ENCODE measurements around the gene GJA3. TPM values are rescaled to one million over a fixed set of nuclear protein-coding genes. Genes with fewer than 3 reads are reported as not detected.

The GJA3 gene
- total RNA-seq, 2 experiments from 2014 or later = not detected

GRCh38 chr13:20130012-20130411 is 30.8 kb downstream of the GJA3 start:
- no peak overlapping the region for H3K27ac ChIP-seq (ENCODE audit: low read depth, low read length, poor library complexity, severe bottlenecking)
- ChIA-PET POLR2A (no interaction called here), CTCF (ENCODE audit: unreplicated experiment) (no interaction called here)
- no peaks in the 10 kb centered on the region for H3K79me2 ChIP-seq (ENCODE audit: insufficient read depth, low read depth, low read length)
- H3K9me2 ChIP-seq (ENCODE audit: insufficient read depth, low read length) = no peaks in the 10 kb centered on the region
- DNase-seq (ENCODE audit: low spot score) = no peak
- no TSS peak for BruUV-seq (replicated peaks)
- H3K4me3 ChIP-seq (ENCODE audit: low read depth, low read length, poor library complexity, severe bottlenecking) = no peak overlapping the region
- no peaks in the 10 kb centered on the region for H3K36me3 ChIP-seq (ENCODE audit: insufficient read depth, low read length)
- H4K20me1 ChIP-seq (ENCODE audit: insufficient read depth, low read length) = no peaks in the 10 kb centered on the region
- no peak overlapping the region for H3K4me2 ChIP-seq (ENCODE audit: low read length)
- no peaks in the 10 kb centered on the region for H3K9me3 ChIP-seq (ENCODE audit: low read length)
- H2AFZ ChIP-seq (ENCODE audit: low read length) = no peak overlapping the region
- H3K4me1 ChIP-seq (ENCODE audit: insufficient read depth, low read length, poor library complexity, severe bottlenecking) = no peaks in the 10 kb centered on the region
- TF ChIP-seq CTCF (conservative IDR thresholded peaks at IDR 0.05; ENCODE audit: low read length) = no peak
- TF ChIP-seq EZH2phosphoT487 (IDR thresholded peaks at IDR 0.05; ENCODE audit: borderline replicate concordance, low read depth, low read length) = no peak
- intact Hi-C loops (cut with micrococcal nuclease; ENCODE audit: unreplicated experiment) = no loop called here

GRCh38 chr13:20129076-20129475 is 31.8 kb downstream of the GJA3 start:
- no peaks in the 10 kb centered on the region for H3K36me3 ChIP-seq (ENCODE audit: insufficient read depth, low read length)
- no peaks in the 10 kb centered on the region for H3K9me3 ChIP-seq (ENCODE audit: low read length)
- no peaks in the 10 kb centered on the region for H4K20me1 ChIP-seq (ENCODE audit: insufficient read depth, low read length)
- no TSS peak for BruUV-seq (replicated peaks)
- no peaks in the 10 kb centered on the region for H3K79me2 ChIP-seq (ENCODE audit: insufficient read depth, low read depth, low read length)
- no peaks in the 10 kb centered on the region for H3K9me2 ChIP-seq (ENCODE audit: insufficient read depth, low read length)
- no peak overlapping the region for H3K4me2 ChIP-seq (ENCODE audit: low read length)
- H2AFZ ChIP-seq (ENCODE audit: low read length) = 0 out of 2 replicates have a peak overlapping the region, but pooled peaks have one; percentile 41
- no peak overlapping the region for H3K27ac ChIP-seq (ENCODE audit: low read depth, low read length, poor library complexity, severe bottlenecking)
- H3K4me3 ChIP-seq (ENCODE audit: low read depth, low read length, poor library complexity, severe bottlenecking) = no peak overlapping the region
- TF ChIP-seq EZH2phosphoT487 (IDR thresholded peaks at IDR 0.05; ENCODE audit: borderline replicate concordance, low read depth, low read length) = no peak
- TF ChIP-seq CTCF (conservative IDR thresholded peaks at IDR 0.05; ENCODE audit: low read length) = no peak
- no peak for DNase-seq (ENCODE audit: low spot score)
- ChIA-PET POLR2A (no interaction called here), CTCF (ENCODE audit: unreplicated experiment) (no interaction called here)
- intact Hi-C loops (cut with micrococcal nuclease; ENCODE audit: unreplicated experiment) = no loop called here
- H3K4me1 ChIP-seq (ENCODE audit: insufficient read depth, low read length, poor library complexity, severe bottlenecking) = no peaks in the 10 kb centered on the region

- Histone ChIP-seq H3K4me3 (ENCODE audit: low read depth, low read length, poor library complexity, severe bottlenecking) (no peak overlapping the region), H3K27ac (ENCODE audit: low read depth, low read length, poor library complexity, severe bottlenecking) (no peak overlapping the region), H2AFZ (ENCODE audit: low read length) (0 out of 2 replicates have a peak overlapping the region, but pooled peaks have one; percentile 41), H3K36me3 (ENCODE audit: insufficient read depth, low read length) (no peaks in the 10 kb centered on the region), H3K79me2 (ENCODE audit: insufficient read depth, low read depth, low read length) (no peaks in the 10 kb centered on the region), H3K4me2 (ENCODE audit: low read length) (no peak overlapping the region), H3K9me2 (ENCODE audit: insufficient read depth, low read length) (no peaks in the 10 kb centered on the region), H3K9me3 (ENCODE audit: low read length) (no peaks in the 10 kb centered on the region), H3K4me1 (ENCODE audit: insufficient read depth, low read length, poor library complexity, severe bottlenecking) (no peaks in the 10 kb centered on the region), H4K20me1 (ENCODE audit: insufficient read depth, low read length) (no peaks in the 10 kb centered on the region)
- CTCF ChIA-PET (ENCODE audit: unreplicated experiment) = no interaction called here
- BruUV-seq (replicated peaks) = no TSS peak
- intact Hi-C loops (cut with micrococcal nuclease; ENCODE audit: unreplicated experiment) = no loop called here
- POLR2A ChIA-PET = no interaction called here
- no peak for DNase-seq (ENCODE audit: low spot score)
- TF ChIP-seq EZH2phosphoT487 (IDR thresholded peaks at IDR 0.05; ENCODE audit: borderline replicate concordance, low read depth, low read length) (no peak), CTCF (conservative IDR thresholded peaks at IDR 0.05; ENCODE audit: low read length) (peak; percentile 42)
Measured at GRCh38 chr13:20128459-20128931, 32.4 kb downstream of the GJA3 start.
